Forelimb muscle (tissue), 1 donor: ENCODE results near the gene RAB11FIP3. TPM values are rescaled to one million over a fixed set of nuclear protein-coding genes. Genes with fewer than 3 reads are reported as not detected.

Experiments used
- DNase-seq: peaks from one replicate; pipeline ENCODE4 v3.0.0-alpha.2; 2013; ENCODE audit warnings: low read depth
- polyA plus RNA-seq: library from polyadenylated mRNA; unstranded; fragments of 120-200 nt; gene quantifications from one replicate; pipeline ENCODE4 v1.2.1, GENCODE V29; 2013; ENCODE audit not compliant: insufficient read length

Gene RAB11FIP3
- polyA plus RNA-seq, 1 donor, result 30.4 TPM

- DNase-seq, result peak; percentile 59
Observed at GRCh38 chr16:566475-567372, 141.3 kb downstream of the RAB11FIP3 start, which contains the start of gene NHLRC4. Gene NHLRC4 (plus strand): TSS chr16:567005. CDS start chr16:568048, 1,043 bp downstream.

GRCh38 chr16:567373-568256 is 142.2 kb downstream of the RAB11FIP3 start:
- DNase-seq, result no peak

GRCh38 chr16:568401-569258 is 143.2 kb downstream of the RAB11FIP3 start:
- no peak for DNase-seq

- no peak for DNase-seq
Observed at GRCh38 chr16:569445-570254, 144.2 kb downstream of the RAB11FIP3 start, which contains the start of gene PIGQ. Gene PIGQ (plus strand): TSS chr16:569968. CDS start chr16:574075, 4,107 bp downstream.

Other genes starting within 250 kb of the RAB11FIP3 start
- 2,062 TPM for gene HBA1, start 249.0 kb upstream of the RAB11FIP3 start, polyA plus RNA-seq
- 1.4 TPM for gene HBQ1, start 245.2 kb upstream of the RAB11FIP3 start, polyA plus RNA-seq
- gene LUC7L, start 196.2 kb upstream of the RAB11FIP3 start, polyA plus RNA-seq, result 67.5 TPM
- gene FAM234A, start 190.8 kb upstream of the RAB11FIP3 start, polyA plus RNA-seq, result 36.3 TPM
- 3.6 TPM for gene RGS11, start 149.7 kb upstream of the RAB11FIP3 start, polyA plus RNA-seq
- 0.82 TPM for gene ARHGDIG, start 145.1 kb upstream of the RAB11FIP3 start, polyA plus RNA-seq
- 0.68 TPM for gene PDIA2, start 142.5 kb upstream of the RAB11FIP3 start, polyA plus RNA-seq
- 11.3 TPM for gene AXIN1, start 72.9 kb upstream of the RAB11FIP3 start, polyA plus RNA-seq
- gene MRPL28, start 55.1 kb upstream of the RAB11FIP3 start, polyA plus RNA-seq, result 44.6 TPM
- gene PGAP6, start 43.7 kb upstream of the RAB11FIP3 start, polyA plus RNA-seq, result 28.5 TPM
- 66.4 TPM for gene NME4, start 28.4 kb upstream of the RAB11FIP3 start, polyA plus RNA-seq
- 14.4 TPM for gene DECR2, start 23.8 kb upstream of the RAB11FIP3 start, polyA plus RNA-seq
- 24.6 TPM for gene CAPN15, start 102.1 kb downstream of the RAB11FIP3 start, polyA plus RNA-seq
- 0.14 TPM for gene PRR35, start 134.7 kb downstream of the RAB11FIP3 start, polyA plus RNA-seq
- gene NHLRC4, start 141.4 kb downstream of the RAB11FIP3 start, polyA plus RNA-seq, result 0.99 TPM
- 16.1 TPM for gene PIGQ, start 144.3 kb downstream of the RAB11FIP3 start, polyA plus RNA-seq
- gene RAB40C, start 164.4 kb downstream of the RAB11FIP3 start, polyA plus RNA-seq, result 12.6 TPM
- 0.76 TPM for gene WFIKKN1, start 205.3 kb downstream of the RAB11FIP3 start, polyA plus RNA-seq
- 36.6 TPM for gene METTL26, start 210.7 kb downstream of the RAB11FIP3 start, polyA plus RNA-seq
- 14.5 TPM for gene MCRIP2, start 216.2 kb downstream of the RAB11FIP3 start, polyA plus RNA-seq
- 17.9 TPM for gene WDR90, start 223.7 kb downstream of the RAB11FIP3 start, polyA plus RNA-seq
- gene RHOT2, start 242.5 kb downstream of the RAB11FIP3 start, polyA plus RNA-seq, result 58.3 TPM